ENCODE data around the gene GPR157. TPM values are rescaled to one million over a fixed set of nuclear protein-coding genes. Genes with fewer than 3 reads are reported as not detected.

The GPR157 gene
- total and polyA plus RNA-seq, 2 of the 13 experiments (the other 11 are each of a cell fraction or from before 2014, with no cell fraction given): 10.1 to 19.2 TPM

DNA sequence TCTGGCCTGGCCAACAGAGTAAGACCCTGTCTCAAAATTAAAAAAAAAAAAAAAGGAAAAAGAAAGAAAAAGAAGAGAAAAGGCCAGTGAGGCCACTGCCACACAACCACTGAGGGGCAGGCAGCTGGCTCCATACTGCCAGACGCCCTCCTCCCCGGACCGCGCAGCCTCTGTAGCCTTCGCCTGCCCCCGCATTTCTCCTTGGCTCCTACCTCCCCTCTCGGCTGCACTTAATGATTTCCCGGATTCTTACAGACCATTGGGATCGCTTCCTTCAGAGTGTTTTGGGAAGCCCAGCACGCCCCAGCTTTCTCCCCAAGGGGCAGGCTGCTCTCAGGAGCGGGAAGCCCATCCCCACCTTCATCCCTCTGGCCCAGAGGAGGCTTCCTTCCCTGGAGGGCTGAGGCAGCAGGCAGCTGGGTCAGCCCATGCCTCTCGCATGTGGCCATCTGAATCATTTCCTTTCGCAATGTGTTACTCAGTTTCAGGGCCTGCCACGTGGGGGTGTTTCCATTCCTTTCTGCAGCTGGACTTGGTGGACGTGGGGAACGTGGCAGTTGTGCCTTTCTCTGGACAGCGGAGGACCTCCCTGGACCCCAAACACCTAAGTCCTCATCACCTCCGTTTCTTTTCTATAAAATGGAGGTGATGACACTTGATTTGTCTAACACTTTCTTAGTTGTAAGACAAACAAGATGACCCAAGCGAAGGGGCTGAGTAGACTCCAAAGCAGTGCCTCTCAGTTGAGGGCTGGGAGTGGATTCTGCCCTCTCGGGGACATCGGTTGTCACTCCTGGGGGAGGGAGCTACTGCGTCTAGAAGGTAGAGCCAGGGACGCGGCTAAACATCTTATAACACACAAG, 61.7 kb downstream of the GPR157 start (continued):
- TF ChIP-seq ZFP91 (CRISPR knock-in tag; IDR thresholded peaks at IDR 0.05; ENCODE audit: borderline replicate concordance) (peak; percentile 35; the same call in 1 of the 2 replicates), ZNF337 (CRISPR knock-in tag; IDR thresholded peaks at IDR 0.05; ENCODE audit: borderline replicate concordance, low read depth) (no peak), HMGXB3 (CRISPR knock-in tag; IDR thresholded peaks at IDR 0.05; ENCODE audit: borderline replicate concordance) (peak; percentile 41; the same call in 1 of the 2 replicates), USF2 (IDR thresholded peaks at IDR 0.05; ENCODE audit: low read depth, low read length) (peak; percentile 41; the same call in 1 of the 2 replicates), USF2 (CRISPR knock-in tag; IDR thresholded peaks at IDR 0.05; ENCODE audit: borderline replicate concordance) (no peak), CEBPG (CRISPR knock-in tag; IDR thresholded peaks at IDR 0.05) (peak; percentile 82), SPEN (CRISPR knock-in tag; IDR thresholded peaks at IDR 0.05; ENCODE audit: low read depth) (peak; percentile 51; the same call in 1 of the 2 replicates), THAP9 (CRISPR knock-in tag; IDR thresholded peaks at IDR 0.05; ENCODE audit: borderline replicate concordance) (peak; percentile 45; the same call in 1 of the 2 replicates)
- TF ChIP-seq, protein P1, sequence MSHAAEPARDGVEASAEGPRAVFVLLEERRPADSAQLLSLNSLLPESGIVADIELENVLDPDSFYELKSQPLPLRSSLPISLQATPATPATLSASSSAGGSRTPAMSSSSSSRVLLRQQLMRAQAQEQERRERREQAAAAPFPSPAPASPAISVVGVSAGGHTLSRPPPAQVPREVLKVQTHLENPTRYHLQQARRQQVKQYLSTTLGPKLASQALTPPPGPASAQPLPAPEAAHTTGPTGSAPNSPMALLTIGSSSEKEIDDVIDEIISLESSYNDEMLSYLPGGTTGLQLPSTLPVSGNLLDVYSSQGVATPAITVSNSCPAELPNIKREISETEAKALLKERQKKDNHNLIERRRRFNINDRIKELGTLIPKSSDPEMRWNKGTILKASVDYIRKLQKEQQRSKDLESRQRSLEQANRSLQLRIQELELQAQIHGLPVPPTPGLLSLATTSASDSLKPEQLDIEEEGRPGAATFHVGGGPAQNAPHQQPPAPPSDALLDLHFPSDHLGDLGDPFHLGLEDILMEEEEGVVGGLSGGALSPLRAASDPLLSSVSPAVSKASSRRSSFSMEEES (CRISPR knock-in tag; IDR thresholded peaks at IDR 0.05): peak; percentile 71; the same call in 1 of the 2 replicates
- TF ChIP-seq, protein P2, sequence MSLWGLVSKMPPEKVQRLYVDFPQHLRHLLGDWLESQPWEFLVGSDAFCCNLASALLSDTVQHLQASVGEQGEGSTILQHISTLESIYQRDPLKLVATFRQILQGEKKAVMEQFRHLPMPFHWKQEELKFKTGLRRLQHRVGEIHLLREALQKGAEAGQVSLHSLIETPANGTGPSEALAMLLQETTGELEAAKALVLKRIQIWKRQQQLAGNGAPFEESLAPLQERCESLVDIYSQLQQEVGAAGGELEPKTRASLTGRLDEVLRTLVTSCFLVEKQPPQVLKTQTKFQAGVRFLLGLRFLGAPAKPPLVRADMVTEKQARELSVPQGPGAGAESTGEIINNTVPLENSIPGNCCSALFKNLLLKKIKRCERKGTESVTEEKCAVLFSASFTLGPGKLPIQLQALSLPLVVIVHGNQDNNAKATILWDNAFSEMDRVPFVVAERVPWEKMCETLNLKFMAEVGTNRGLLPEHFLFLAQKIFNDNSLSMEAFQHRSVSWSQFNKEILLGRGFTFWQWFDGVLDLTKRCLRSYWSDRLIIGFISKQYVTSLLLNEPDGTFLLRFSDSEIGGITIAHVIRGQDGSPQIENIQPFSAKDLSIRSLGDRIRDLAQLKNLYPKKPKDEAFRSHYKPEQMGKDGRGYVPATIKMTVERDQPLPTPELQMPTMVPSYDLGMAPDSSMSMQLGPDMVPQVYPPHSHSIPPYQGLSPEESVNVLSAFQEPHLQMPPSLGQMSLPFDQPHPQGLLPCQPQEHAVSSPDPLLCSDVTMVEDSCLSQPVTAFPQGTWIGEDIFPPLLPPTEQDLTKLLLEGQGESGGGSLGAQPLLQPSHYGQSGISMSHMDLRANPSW (CRISPR knock-in tag; IDR thresholded peaks at IDR 0.05; ENCODE audit: borderline replicate concordance): no peak

All from HepG2 (cell line).